Effector memory CD8-positive, alpha-beta T cell (primary cell): Measurements from ENCODE around the gene DDR1.
"Not testable (repeated sequence)": the region's sequence is repeated elsewhere in the genome, so short reads cannot be mapped to it uniquely, and the experiment has no call there.

Experiments
- ATAC-seq: fragments of 150-1000 bp; cut with Tn5 transposase; replicated peaks from 2 replicates; pipeline ENCODE4 v1.10.0; 2021; ENCODE audit warnings: mild to moderate bottlenecking, moderate library complexity
- DNase-seq, 3 experiments: peaks; one replicate each; pipeline ENCODE4 v3.0.0; 2021
- H3K27ac Mint-ChIP-seq, 2 donors: one replicate each; pipeline ENCODE4 v1.8.0; 2022; ENCODE audit warnings: mild to moderate bottlenecking in 2 of 2, mixed read lengths in 2 of 2, moderate library complexity in 2 of 2
- H3K27me3 Mint-ChIP-seq, 2 donors: one replicate each; pipeline ENCODE4 v1.8.0; 2022; ENCODE audit warnings: mixed read lengths in 2 of 2
- H3K36me3 Mint-ChIP-seq: one replicate; pipeline ENCODE4 v1.8.0; 2022; ENCODE audit warnings: mild to moderate bottlenecking, moderate library complexity, mixed read lengths; ENCODE audit not compliant: insufficient read depth
- H3K4me1 Mint-ChIP-seq, 2 donors: one replicate each; pipeline ENCODE4 v1.8.0; 2022; ENCODE audit warnings: low read depth in 2 of 2, mixed read lengths in 2 of 2
- H3K4me3 Mint-ChIP-seq, 2 donors: one replicate each; pipeline ENCODE4 v1.8.0; 2022; ENCODE audit warnings: mild to moderate bottlenecking in 2 of 2, mixed read lengths in 2 of 2, moderate library complexity in 2 of 2
- H3K9me3 Mint-ChIP-seq, 2 donors: one replicate each; pipeline ENCODE4 v1.8.0; 2022; ENCODE audit warnings: mixed read lengths in 2 of 2

DDR1 gene

DNA sequence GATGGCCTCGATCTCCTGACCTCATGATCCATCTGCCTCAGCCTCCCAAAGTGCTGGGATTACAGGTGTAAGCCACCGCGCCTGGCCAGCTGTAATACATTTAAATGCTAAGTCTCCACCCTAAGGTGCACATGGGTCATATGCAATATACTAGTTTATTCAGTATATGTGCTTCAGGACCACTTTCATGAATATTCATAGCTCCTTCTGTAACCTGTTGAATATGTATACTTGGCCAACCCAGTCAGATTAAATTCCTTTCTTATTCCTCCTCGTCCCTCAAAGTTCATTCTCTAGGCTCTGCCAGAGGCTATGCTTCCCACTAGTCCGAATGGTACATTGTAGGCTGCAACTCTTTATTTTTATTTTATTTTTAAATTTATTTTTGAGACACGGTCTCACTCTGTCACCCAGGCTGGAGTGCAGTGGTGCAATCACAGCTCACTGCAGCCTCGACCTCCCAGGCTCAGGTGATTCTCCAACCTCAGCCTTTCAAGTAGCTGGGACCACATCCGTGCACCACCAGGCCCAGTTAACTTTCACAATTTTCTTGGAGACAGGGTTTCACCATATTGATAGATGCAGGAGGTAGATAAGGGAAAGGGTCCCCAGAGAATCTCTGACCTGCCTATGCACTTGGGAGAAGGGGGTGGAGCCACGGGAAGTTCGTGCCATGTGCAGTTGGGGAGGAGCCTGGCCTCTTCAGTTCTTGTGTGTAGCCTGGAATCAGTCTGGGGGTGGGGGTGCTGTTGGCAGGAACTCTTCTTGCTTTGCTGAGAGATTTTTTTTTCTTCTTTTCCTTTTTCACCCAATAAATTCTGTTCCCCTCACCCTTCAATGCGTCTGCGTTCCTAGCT, 41.3 kb upstream of the DDR1 start:
- ATAC-seq: no peak

DNA sequence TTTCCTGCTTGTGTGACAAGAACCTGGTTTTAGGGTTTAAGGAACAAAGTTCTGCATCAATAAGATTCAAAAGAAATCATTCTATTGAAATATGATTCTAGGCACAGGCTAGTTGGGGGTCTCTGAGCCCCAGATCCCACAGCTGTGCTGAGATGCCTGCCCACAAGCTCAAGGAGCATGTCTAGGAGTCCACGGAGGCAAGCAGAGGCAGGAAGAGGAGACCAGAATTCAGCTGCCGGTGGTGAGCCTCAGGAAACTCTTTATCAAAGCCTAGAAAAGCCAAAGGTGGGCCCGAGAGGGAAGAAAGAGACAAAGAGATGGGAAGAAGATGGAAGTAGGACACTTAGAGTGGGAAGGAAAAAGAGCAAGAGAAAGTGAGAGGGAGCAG, 40.7 kb upstream of the DDR1 start:
- ATAC-seq (no peak), DNase-seq (no peak)
- no peak overlapping the region for H3K4me3 Mint-ChIP-seq
- H3K27me3 Mint-ChIP-seq: peaks cover 23 to 28% of the 10 kb centered on the region in 2 donors
- peaks cover 3% of the 10 kb centered on the region for H3K36me3 Mint-ChIP-seq
- peaks cover 3 to 4% of the 10 kb centered on the region in 2 donors for H3K4me1 Mint-ChIP-seq
- H3K27ac Mint-ChIP-seq: no peak overlapping the region
- no peaks in the 10 kb centered on the region for H3K9me3 Mint-ChIP-seq

More for the DNA sequence above, 41.3 kb upstream of the DDR1 start:
- DNase-seq: no peak
- H3K9me3 Mint-ChIP-seq: no peaks in the 10 kb centered on the region
- H3K27ac Mint-ChIP-seq: no peak overlapping the region
- peaks cover 23 to 28% of the 10 kb centered on the region in 2 donors for H3K27me3 Mint-ChIP-seq
- peaks cover 3 to 4% of the 10 kb centered on the region in 2 donors for H3K4me1 Mint-ChIP-seq
- peaks cover 3% of the 10 kb centered on the region for H3K36me3 Mint-ChIP-seq
- H3K4me3 Mint-ChIP-seq: no peak overlapping the region

DNA sequence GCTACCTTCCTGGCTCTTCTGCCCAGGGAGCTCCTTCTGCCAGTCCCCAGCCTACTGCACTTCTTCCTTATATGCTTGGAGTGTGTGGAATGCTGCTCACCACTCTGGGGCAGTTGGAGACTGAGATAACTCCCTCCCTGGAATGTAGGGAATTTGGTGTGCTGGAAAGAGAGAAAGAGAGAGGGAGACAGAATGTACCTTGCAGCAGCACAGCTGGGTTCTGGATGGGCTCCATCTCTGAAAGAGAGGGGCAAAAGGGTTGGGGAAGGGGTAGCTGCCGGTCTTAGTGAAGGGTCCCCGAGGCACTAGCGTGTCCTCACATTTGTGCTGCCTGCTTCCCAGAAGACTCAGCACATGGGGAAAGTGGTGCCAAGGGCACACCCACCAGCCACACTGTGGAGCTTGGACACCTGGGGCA, 40.2 kb upstream of the DDR1 start:
- Mint-ChIP-seq H3K27me3 (peaks cover 23 to 28% of the 10 kb centered on the region in 2 donors), H3K9me3 (no peaks in the 10 kb centered on the region), H3K4me1 (peaks cover 3% of the 10 kb centered on the region in 2 donors), H3K36me3 (peaks cover 3% of the 10 kb centered on the region), H3K4me3 (no peak overlapping the region), H3K27ac (no peak overlapping the region)
- ATAC-seq: no peak
- no peak for DNase-seq

DNA sequence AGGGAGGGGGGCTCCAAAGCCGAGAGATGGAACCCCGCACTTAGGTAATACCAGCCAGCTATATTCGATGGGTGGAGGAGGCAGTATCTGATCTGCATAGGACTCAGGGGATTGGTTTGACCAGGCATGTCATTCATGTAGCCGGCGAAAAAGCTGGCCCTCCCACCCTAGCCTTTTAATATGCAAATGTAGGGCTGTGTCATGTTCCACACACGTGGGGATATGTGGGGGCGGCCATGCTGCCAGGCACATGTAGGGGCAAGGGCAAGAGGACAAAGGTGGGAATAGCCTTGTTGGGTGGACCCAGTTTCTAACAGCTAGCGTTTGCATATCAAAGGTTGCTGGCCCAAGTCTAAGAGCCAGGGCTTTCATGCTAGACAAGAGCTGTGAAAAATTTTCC, 39.1 kb upstream of the DDR1 start:
- Mint-ChIP-seq H3K4me1 (peaks cover 3% of the 10 kb centered on the region in 2 donors), H3K27me3 (peaks cover 23 to 28% of the 10 kb centered on the region in 2 donors), H3K27ac (no peak overlapping the region), H3K9me3 (no peaks in the 10 kb centered on the region), H3K36me3 (peaks cover 3% of the 10 kb centered on the region), H3K4me3 (no peak overlapping the region)
- DNase-seq: no peak
- no peak for ATAC-seq

DNA sequence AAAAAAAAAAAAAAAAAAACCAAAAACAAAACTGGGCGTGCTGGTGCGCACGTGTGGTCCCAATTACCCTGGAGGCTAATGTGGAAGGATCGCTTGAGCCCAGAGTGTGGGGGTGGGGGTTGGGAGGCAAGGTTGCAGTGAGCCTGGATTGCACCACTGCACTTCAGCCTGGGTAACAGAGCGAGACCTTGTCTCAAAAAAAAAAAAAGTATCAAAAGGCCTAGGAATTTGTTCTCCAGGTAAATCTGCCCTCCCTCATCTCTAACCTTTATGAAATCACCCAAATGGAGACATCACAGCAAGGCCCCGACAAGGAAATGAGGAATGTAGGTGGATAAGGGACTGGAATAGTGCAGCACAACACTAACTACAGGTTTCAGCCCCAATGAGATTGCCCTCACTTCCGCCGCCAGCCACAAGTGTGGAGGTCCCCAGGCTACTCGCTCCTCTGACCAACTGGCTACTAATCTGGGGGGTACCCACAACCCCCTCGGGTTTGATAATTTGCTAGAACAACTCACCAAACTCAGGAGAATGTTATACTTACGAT, 36.8 kb upstream of the DDR1 start:
- DNase-seq (no peak), ATAC-seq (no peak)
- H3K27me3 Mint-ChIP-seq: peaks cover 23 to 28% of the 10 kb centered on the region in 2 donors
- no peak overlapping the region for H3K27ac Mint-ChIP-seq
- no peak overlapping the region for H3K4me3 Mint-ChIP-seq
- H3K4me1 Mint-ChIP-seq: peaks cover 0 to 1% of the 10 kb centered on the region in 2 donors
- H3K9me3 Mint-ChIP-seq: peaks cover 0 to 13% of the 10 kb centered on the region in 2 donors
- H3K36me3 Mint-ChIP-seq: peaks cover 2% of the 10 kb centered on the region

DNA sequence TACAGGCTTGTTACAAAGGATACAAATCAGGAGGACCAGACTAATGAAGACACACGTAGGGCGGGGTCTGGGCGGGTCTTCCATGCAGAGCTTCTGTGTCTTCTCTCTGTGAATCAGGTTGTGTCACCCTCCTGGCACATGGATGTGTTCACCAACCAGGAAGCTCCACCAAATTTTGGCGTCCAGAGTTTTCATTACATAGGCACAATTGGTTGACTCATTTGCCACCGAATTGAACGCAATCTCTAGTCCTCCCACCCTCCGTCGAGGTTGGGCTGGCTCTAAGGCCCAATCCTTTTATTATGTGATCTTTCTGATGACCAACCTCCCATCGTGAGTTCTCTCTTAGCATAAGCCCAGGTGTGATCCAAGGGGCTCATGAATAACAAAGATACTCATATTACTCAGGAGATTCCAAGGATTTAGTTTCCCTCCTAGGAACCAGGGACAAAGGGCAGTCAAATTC, 36.3 kb upstream of the DDR1 start:
- Mint-ChIP-seq H3K27me3 (peaks cover 23 to 28% of the 10 kb centered on the region in 2 donors), H3K4me3 (no peak overlapping the region), H3K36me3 (no peaks in the 10 kb centered on the region), H3K9me3 (peaks cover 0 to 15% of the 10 kb centered on the region in 2 donors), H3K27ac (no peak overlapping the region), H3K4me1 (peaks cover 0 to 1% of the 10 kb centered on the region in 2 donors)
- DNase-seq (no peak), ATAC-seq (no peak)

DNA sequence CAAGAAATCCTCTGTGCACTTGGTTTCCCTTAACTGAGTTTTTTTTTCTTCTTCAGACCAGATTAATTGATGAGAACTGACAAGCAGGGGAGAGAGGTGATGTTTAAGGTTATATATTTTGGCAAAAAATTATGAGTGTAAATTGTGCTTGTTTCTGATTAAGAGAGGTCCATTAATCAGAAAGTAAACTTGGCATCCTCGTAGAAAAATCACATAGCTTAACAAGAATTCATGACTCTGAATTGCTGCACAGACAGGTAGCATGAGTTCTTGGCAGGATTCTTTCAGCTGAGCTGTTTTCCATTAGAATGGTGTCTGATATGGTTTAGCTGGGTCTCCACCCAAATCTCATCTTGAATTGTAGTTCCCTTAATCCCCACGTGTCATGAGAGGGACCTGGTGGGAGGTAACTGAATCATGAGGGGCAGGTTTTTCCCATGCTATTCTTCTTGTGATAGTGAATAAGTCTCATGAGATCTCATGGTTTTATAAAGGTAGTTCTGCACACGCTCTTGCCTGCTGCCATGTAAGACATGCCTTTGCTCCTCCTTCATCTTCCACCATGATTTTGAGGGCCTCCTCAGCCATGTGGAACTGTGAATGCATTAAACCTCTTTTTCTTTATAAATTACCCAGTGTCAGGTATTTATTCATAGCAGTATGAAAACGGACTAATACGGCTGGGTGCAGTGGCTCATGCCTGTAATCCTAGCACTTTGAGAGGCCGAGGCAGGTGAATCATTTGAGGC, 34.2 kb upstream of the DDR1 start:
- ATAC-seq: no peak
- DNase-seq: no peak
- Mint-ChIP-seq H3K27me3 (peaks cover 9 to 11% of the 10 kb centered on the region in 2 donors), H3K4me3 (no peak overlapping the region), H3K27ac (no peak overlapping the region), H3K4me1 (peaks cover 0 to 1% of the 10 kb centered on the region in 2 donors), H3K36me3 (no peaks in the 10 kb centered on the region), H3K9me3 (peaks cover 0 to 15% of the 10 kb centered on the region in 2 donors)

DNA sequence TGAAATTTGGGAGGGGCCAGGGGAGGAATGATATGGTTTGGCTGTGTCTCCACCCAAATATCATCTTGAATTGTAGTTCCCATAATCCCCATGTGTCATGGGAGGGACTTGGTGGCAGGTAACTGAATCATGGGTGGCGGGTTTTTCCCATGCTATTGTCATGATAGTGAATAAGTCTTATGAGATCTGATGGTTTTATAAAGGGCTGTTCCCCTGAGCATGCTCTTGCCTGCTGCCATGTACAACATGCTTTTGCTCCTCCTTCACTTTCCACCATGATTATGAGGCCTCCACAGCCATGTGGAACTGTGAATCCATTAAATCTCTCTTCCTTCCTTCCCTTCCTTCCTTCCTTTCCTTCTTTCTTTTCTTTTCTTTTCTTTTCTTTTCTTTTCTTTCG, 31.9 kb upstream of the DDR1 start:
- not testable (repeated sequence) for H3K27ac Mint-ChIP-seq, H3K36me3 Mint-ChIP-seq, H3K4me1 Mint-ChIP-seq, ATAC-seq, H3K4me3 Mint-ChIP-seq, DNase-seq
- peaks cover 0 to 15% of the 10 kb centered on the region in 2 donors for H3K9me3 Mint-ChIP-seq
- H3K27me3 Mint-ChIP-seq: peaks cover 0 to 14% of the 10 kb centered on the region in 2 donors

DNA sequence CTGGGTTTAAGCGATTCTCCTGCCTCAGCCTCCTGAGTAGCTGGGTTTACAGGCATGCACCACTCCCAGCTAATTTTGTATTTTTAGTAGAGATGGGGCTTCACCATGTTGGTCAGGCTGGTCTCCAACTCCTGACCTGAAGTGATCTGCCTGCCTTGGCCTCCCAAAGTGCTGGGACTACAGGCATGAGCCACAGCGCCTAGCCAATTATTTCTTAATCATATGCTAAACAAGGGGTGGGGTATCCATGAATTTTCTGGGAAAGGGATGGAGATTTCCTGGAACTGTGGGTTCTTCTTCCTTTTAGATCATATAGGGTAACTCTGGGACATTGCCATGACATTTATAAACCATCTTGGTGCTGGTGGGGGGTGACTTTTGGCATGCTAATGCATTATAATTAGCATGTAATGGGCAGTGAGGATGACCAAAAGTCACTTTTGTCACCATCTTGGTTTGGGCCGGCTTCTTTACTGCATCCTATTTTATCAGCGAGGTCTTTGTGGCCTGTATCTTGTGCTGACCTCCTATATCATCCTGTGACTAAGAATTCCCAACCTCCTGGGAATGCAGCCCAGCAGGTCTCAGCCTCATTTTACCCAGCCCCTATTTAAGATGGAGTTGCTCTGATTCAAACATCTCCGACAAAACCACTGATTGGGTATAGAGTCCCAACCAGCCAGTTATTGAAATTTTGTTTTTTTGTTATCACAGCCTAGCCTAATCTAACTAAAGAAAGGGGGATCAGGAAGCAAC, 29.9 kb upstream of the DDR1 start:
- no peak for ATAC-seq
- Mint-ChIP-seq H3K36me3 (no peaks in the 10 kb centered on the region), H3K4me1 (no peaks in the 10 kb centered on the region), H3K27me3 (peaks cover 0 to 28% of the 10 kb centered on the region in 2 donors), H3K27ac (no peak overlapping the region), H3K9me3 (peaks cover 2 to 15% of the 10 kb centered on the region in 2 donors), H3K4me3 (no peak overlapping the region)
- DNase-seq: no peak

DNA sequence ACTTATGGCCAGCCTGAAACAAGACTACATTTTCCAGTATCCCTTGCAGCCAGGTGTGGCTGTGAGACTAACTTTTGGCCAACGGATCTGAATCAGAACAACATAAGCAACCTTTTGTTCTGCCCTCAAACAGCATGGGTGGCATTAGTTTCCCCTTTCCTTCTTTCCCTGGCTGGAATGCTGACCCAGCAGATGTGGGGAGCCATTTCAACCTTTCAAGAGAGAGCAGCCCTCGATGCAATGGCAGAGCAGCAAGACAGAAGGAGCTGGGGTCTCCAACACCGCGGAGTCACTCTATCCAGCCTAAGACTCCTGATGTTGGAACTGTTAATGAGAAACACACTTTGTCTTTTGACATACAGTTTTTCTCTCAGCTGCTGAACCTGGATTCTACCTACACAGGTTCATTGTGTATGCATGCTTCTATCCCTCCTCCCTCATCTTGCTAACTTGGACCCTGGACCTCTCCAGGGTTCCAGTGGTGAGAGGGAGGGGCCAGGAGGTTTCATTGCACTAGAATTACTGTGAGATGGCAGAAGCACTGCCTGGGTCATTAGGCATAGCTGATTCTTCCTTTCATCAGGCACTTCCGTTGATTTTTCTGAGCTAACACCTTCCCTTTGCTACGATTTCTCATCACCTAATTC, 28.8 kb upstream of the DDR1 start:
- no peaks in the 10 kb centered on the region for H3K4me1 Mint-ChIP-seq
- H3K27me3 Mint-ChIP-seq: peaks cover 0 to 28% of the 10 kb centered on the region in 2 donors
- ATAC-seq (no peak), DNase-seq (no peak)
- no peak overlapping the region for H3K27ac Mint-ChIP-seq
- no peaks in the 10 kb centered on the region for H3K36me3 Mint-ChIP-seq
- H3K9me3 Mint-ChIP-seq: peaks cover 2 to 15% of the 10 kb centered on the region in 2 donors
- no peak overlapping the region for H3K4me3 Mint-ChIP-seq

DNA sequence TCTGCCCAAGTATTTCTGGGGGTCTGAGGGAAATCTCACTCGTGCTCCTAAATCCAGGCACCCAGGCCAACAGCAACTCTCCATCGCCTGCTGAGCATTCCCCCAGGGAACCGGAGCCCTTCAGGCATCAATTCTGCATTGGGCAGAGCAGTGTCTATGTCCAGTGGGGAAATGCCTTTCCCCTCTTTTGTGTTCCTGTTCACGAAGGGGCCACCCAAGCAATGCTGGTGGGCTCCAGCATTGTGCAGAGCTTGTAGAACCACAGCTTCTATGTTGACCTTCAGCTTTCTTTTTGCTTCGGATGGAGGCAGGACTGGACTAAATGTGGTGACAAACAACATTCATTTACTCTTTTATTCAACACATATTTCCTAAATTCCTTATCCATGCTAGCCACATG, 27.2 kb upstream of the DDR1 start:
- H3K4me1 Mint-ChIP-seq: no peaks in the 10 kb centered on the region
- H3K36me3 Mint-ChIP-seq: no peaks in the 10 kb centered on the region
- peaks cover 0 to 28% of the 10 kb centered on the region in 2 donors for H3K27me3 Mint-ChIP-seq
- no peak overlapping the region for H3K4me3 Mint-ChIP-seq
- no peak overlapping the region for H3K27ac Mint-ChIP-seq
- no peak for DNase-seq
- ATAC-seq: no peak
- peaks cover 2 to 5% of the 10 kb centered on the region in 2 donors for H3K9me3 Mint-ChIP-seq

DNA sequence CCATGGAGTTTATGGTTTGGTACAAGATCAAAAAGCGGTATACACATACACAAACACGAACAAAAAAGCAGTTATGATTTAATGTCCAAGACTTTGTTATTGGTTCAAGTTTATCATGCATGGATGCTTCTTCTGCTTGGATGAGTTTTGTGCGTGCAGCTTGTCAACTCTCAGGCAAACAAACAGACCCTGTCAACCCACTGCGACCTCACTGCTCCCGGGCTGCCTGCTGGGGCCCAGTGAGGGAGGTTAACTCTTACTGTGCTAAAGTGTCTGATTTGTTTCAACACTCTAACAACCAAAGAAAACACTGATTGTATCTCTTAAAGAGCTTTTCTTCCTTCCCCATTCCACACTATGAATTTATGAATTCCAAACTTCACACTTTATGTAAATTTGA, 26.8 kb upstream of the DDR1 start:
- H3K27me3 Mint-ChIP-seq: peaks cover 0 to 28% of the 10 kb centered on the region in 2 donors
- no peak overlapping the region for H3K27ac Mint-ChIP-seq
- H3K9me3 Mint-ChIP-seq: peaks cover 1 to 2% of the 10 kb centered on the region in 2 donors
- no peak overlapping the region for H3K4me3 Mint-ChIP-seq
- no peaks in the 10 kb centered on the region for H3K4me1 Mint-ChIP-seq
- DNase-seq (no peak), ATAC-seq (no peak)
- no peaks in the 10 kb centered on the region for H3K36me3 Mint-ChIP-seq
